H9 (cell line): ENCODE results near the gene ARHGAP5. TPM values are rescaled to one million over a fixed set of nuclear protein-coding genes. Genes with fewer than 3 reads are reported as not detected.

Experiments
- DNase-seq: peaks from one replicate; pipeline ENCODE4 v3.0.0-alpha.2; 2017
- H2AFZ ChIP-seq: one replicate; pipeline ENCODE4 v1.6.1; 2013; ENCODE audit warnings: mild to moderate bottlenecking, low read length, control low read depth, moderate library complexity
- H2AK5ac ChIP-seq: 2 replicates; pipeline ENCODE4 v1.6.1; 2013; ENCODE audit warnings: low read length, control low read depth, mixed read lengths; ENCODE audit not compliant: insufficient read length
- H2BK120ac ChIP-seq: one replicate; pipeline ENCODE4 v1.6.1; 2013; ENCODE audit warnings: low read depth, mild to moderate bottlenecking, low read length, control low read depth, inconsistent platforms; ENCODE audit not compliant: poor library complexity, severe bottlenecking
- H2BK12ac ChIP-seq: 2 replicates; pipeline ENCODE4 v1.6.1; 2013; ENCODE audit warnings: low read length, control low read depth, mixed read lengths, low read depth; ENCODE audit not compliant: insufficient read length
- H2BK15ac ChIP-seq: 2 replicates; pipeline ENCODE4 v1.6.1; 2013; ENCODE audit warnings: low read depth, low read length, control low read depth
- H2BK20ac ChIP-seq: one replicate; pipeline ENCODE4 v1.6.1; 2013; ENCODE audit warnings: low read depth, mild to moderate bottlenecking, low read length, control low read depth, inconsistent platforms; ENCODE audit not compliant: poor library complexity, severe bottlenecking
- H2BK5ac ChIP-seq: 2 replicates; pipeline ENCODE4 v1.6.1; 2013; ENCODE audit warnings: low read length, control low read depth, mixed read lengths; ENCODE audit not compliant: insufficient read length
- H3K14ac ChIP-seq: 2 replicates; pipeline ENCODE4 v1.6.1; 2013; ENCODE audit warnings: low read length, control low read depth; ENCODE audit not compliant: insufficient read depth
- H3K18ac ChIP-seq: 2 replicates; pipeline ENCODE4 v1.6.1; 2013; ENCODE audit warnings: low read depth, mild to moderate bottlenecking, mixed read lengths, low read length, control low read depth; ENCODE audit not compliant: insufficient read length
- H3K23ac ChIP-seq: 2 replicates; pipeline ENCODE4 v1.6.1; 2013; ENCODE audit warnings: low read length, control low read depth, mixed read lengths, low read depth; ENCODE audit not compliant: insufficient read length
- H3K23me2 ChIP-seq: 2 replicates; pipeline ENCODE4 v1.6.1; 2013; ENCODE audit warnings: low read depth, mild to moderate bottlenecking, mixed read lengths, low read length, control low read depth; ENCODE audit not compliant: insufficient read length, poor library complexity, severe bottlenecking
- H3K27ac ChIP-seq: 2 replicates; pipeline ENCODE4 v1.5.1; 2013; ENCODE audit warnings: low read length, control low read depth, mixed read lengths, low read depth; ENCODE audit not compliant: insufficient read length
- H3K27me3 ChIP-seq: 2 replicates; pipeline ENCODE4 v1.6.1; 2013; ENCODE audit warnings: low read length, control low read depth, inconsistent platforms; ENCODE audit not compliant: insufficient read depth
- H3K4ac ChIP-seq: 2 replicates; pipeline ENCODE4 v1.6.1; 2013; ENCODE audit warnings: low read depth, mild to moderate bottlenecking, control low read depth, inconsistent platforms, low read length, moderate library complexity
- H3K4me1 ChIP-seq: 2 replicates; pipeline ENCODE4 v1.6.1; 2013; ENCODE audit warnings: low read length, control low read depth, inconsistent platforms; ENCODE audit not compliant: insufficient read depth
- H3K4me2 ChIP-seq: 2 replicates; pipeline ENCODE4 v1.6.1; 2013; ENCODE audit warnings: low read length, control low read depth, mixed read lengths; ENCODE audit not compliant: insufficient read length, insufficient read depth
- H3K56ac ChIP-seq: 2 replicates; pipeline ENCODE4 v1.6.1; 2013; ENCODE audit warnings: low read depth, mild to moderate bottlenecking, mixed read lengths, low read length, control low read depth; ENCODE audit not compliant: insufficient read length
- H3K79me1 ChIP-seq: 2 replicates; pipeline ENCODE4 v1.6.1; 2013; ENCODE audit warnings: low read depth, mild to moderate bottlenecking, moderate library complexity, low read length, control low read depth, inconsistent platforms; ENCODE audit not compliant: insufficient read depth, poor library complexity, severe bottlenecking
- H3K79me2 ChIP-seq: 2 replicates; pipeline ENCODE4 v1.6.1; 2013; ENCODE audit warnings: low read length, control low read depth, inconsistent platforms; ENCODE audit not compliant: insufficient read depth
- H3K9ac ChIP-seq: 2 replicates; pipeline ENCODE4 v1.6.1; 2013; ENCODE audit warnings: low read length, control low read depth, mixed read lengths; ENCODE audit not compliant: insufficient read length; ENCODE audit errors: extremely low read depth
- H3K9me3 ChIP-seq: one replicate; pipeline ENCODE4 v1.6.1; 2013; ENCODE audit warnings: low read depth, low read length, inconsistent platforms; ENCODE audit not compliant: control insufficient read depth
- H3T11ph ChIP-seq: one replicate; pipeline ENCODE4 v1.6.1; 2013; ENCODE audit warnings: mild to moderate bottlenecking, low read length, control low read depth, inconsistent platforms
- H4K20me1 ChIP-seq: one replicate; pipeline ENCODE4 v1.6.1; 2013; ENCODE audit not compliant: control insufficient read depth, insufficient read length, insufficient read depth
- H4K5ac ChIP-seq: 2 replicates; pipeline ENCODE4 v1.6.1; 2013; ENCODE audit warnings: low read depth, mild to moderate bottlenecking, mixed read lengths, low read length, control low read depth; ENCODE audit not compliant: insufficient read length
- H4K8ac ChIP-seq: replicated peaks from 2 replicates; pipeline ENCODE4 v1.6.1; 2013; ENCODE audit warnings: low read length, control low read depth, mixed read lengths, low read depth; ENCODE audit not compliant: insufficient read length
- H4K91ac ChIP-seq: 2 replicates; pipeline ENCODE4 v1.6.1; 2013; ENCODE audit warnings: low read depth, mild to moderate bottlenecking, moderate library complexity, mixed read lengths, low read length, control low read depth; ENCODE audit not compliant: insufficient read length
- H3K27ac Mint-ChIP-seq, 3 experiments: 2 replicates in 2 of 3; 3 replicates in 1 of 3; pipeline ENCODE4 v1.8.0; 2020 to 2021; ENCODE audit warnings: mixed read lengths in 3 of 3, mild to moderate bottlenecking in 1 of 3, moderate library complexity in 1 of 3
- H3K27me3 Mint-ChIP-seq: 2 replicates; pipeline ENCODE4 v1.8.0; 2021; ENCODE audit warnings: low read depth, mild to moderate bottlenecking, moderate library complexity, mixed read lengths
- H3K36me3 Mint-ChIP-seq, 3 experiments: 2 replicates in 2 of 3; 3 replicates in 1 of 3; pipeline ENCODE4 v1.8.0; 2020 to 2021; ENCODE audit warnings: low read depth in 3 of 3, mixed read lengths in 3 of 3; ENCODE audit not compliant: insufficient read depth in 1 of 3
- H3K4me1 Mint-ChIP-seq, 2 experiments: 2 replicates each; pipeline ENCODE4 v1.8.0; 2020; ENCODE audit warnings: mixed read lengths in 2 of 2
- H3K4me3 Mint-ChIP-seq, 2 experiments: 2 replicates in 1 of 2; 3 replicates in 1 of 2; pipeline ENCODE4 v1.8.0; 2020 to 2021; ENCODE audit warnings: mild to moderate bottlenecking in 2 of 2, mixed read lengths in 2 of 2, moderate library complexity in 1 of 2
- H3K9me3 Mint-ChIP-seq, 2 experiments: 2 replicates in 1 of 2; 3 replicates in 1 of 2; pipeline ENCODE4 v1.8.0; 2020; ENCODE audit warnings: mild to moderate bottlenecking in 2 of 2, mixed read lengths in 2 of 2, moderate library complexity in 1 of 2
- WGBS: extraction: QIAGEN DNeasy Blood & Tissue Kit; methylation state at CpG from one replicate; pipeline ENCODE4 v1.1.7; 2013; ENCODE audit warnings: missing lambda C conversion rate, low lambda C conversion rate, mixed read lengths; ENCODE audit not compliant: insufficient read length; ENCODE audit errors: extremely low coverage; 5-methylcytosine and 5-hydroxymethylcytosine counted together
- total RNA-seq: library from RNA; stranded (reverse); gene quantifications from 2 replicates; pipeline ENCODE4 v1.2.1, GENCODE V29; 2021
- TF ChIP-seq, protein P1 (sequence below): fragments of 200-600 bp; sonication (generic); conservative IDR thresholded peaks from 3 replicates; pipeline ENCODE4 v1.8.0; 2021; ENCODE audit warnings: antibody characterized with exemption, mild to moderate bottlenecking

Gene ARHGAP5
- total RNA-seq, 1 experiment from 2014 or later, result 73.8 TPM

DNA sequence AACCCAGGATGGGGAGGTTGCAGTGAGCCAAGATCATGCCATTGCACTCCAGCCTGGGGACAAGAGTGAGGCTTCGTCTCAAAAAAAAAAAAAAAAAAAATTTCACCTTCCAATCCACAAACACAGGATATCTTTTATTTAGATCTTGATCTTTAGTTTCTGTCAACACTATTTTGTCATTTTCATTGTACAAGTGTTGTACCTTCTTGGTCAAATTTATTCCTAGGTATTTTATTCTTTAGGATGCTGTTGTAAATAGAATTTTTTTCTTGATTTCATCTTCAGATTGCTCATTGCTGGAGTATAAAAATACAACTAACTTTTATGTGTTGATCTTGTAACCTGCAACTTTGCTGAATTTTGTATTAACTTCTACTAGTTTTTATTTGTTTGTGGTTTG, 60.8 kb downstream of the ARHGAP5 start:
- Histone ChIP-seq H2BK12ac (no peak overlapping the region), H3K27me3 (no peaks in the 10 kb centered on the region), H4K91ac (no peak overlapping the region), H3K9ac (no peak overlapping the region), H3K14ac (no peak overlapping the region), H3K23ac (no peak overlapping the region), H4K8ac (no peak overlapping the region), H2BK5ac (no peak overlapping the region), H3K18ac (no peak overlapping the region), H2BK20ac (no peak overlapping the region), H2AFZ (no peak overlapping the region), H4K5ac (no peak overlapping the region), H3T11ph (no peak overlapping the region), H3K79me1 (no peaks in the 10 kb centered on the region), H2BK120ac (no peak overlapping the region), H4K20me1 (no peaks in the 10 kb centered on the region), H3K9me3 (no peaks in the 10 kb centered on the region), H3K4me1 (no peaks in the 10 kb centered on the region), H3K27ac (no peak overlapping the region), H2AK5ac (no peak overlapping the region), H3K4ac (no peak overlapping the region), H2BK15ac (no peak overlapping the region), H3K56ac (no peak overlapping the region), H3K79me2 (no peaks in the 10 kb centered on the region), H3K23me2 (no peaks in the 10 kb centered on the region), H3K4me2 (no peak overlapping the region)
- H3K36me3 Mint-ChIP-seq, result peaks cover 36 to 61% (median 41%) of the 10 kb centered on the region in 3 experiments
- DNase-seq, result no peak
- no peaks in the 10 kb centered on the region for H3K27me3 Mint-ChIP-seq
- H3K9me3 Mint-ChIP-seq, result peaks cover 12 to 26% of the 10 kb centered on the region in 2 experiments; a peak in 4 of 5 replicates
- no CpG with 5 or more reads among the region's 1 CpG for WGBS
- H3K27ac Mint-ChIP-seq, result no peak overlapping the region
- no peak overlapping the region for H3K4me3 Mint-ChIP-seq
- H3K4me1 Mint-ChIP-seq, result peaks cover 6 to 14% of the 10 kb centered on the region in 2 experiments
- TF ChIP-seq, protein P1, sequence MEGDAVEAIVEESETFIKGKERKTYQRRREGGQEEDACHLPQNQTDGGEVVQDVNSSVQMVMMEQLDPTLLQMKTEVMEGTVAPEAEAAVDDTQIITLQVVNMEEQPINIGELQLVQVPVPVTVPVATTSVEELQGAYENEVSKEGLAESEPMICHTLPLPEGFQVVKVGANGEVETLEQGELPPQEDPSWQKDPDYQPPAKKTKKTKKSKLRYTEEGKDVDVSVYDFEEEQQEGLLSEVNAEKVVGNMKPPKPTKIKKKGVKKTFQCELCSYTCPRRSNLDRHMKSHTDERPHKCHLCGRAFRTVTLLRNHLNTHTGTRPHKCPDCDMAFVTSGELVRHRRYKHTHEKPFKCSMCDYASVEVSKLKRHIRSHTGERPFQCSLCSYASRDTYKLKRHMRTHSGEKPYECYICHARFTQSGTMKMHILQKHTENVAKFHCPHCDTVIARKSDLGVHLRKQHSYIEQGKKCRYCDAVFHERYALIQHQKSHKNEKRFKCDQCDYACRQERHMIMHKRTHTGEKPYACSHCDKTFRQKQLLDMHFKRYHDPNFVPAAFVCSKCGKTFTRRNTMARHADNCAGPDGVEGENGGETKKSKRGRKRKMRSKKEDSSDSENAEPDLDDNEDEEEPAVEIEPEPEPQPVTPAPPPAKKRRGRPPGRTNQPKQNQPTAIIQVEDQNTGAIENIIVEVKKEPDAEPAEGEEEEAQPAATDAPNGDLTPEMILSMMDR, result no peak
